Endothelial cell of umbilical vein (primary cell): ENCODE measurements around the gene RBL1. TPM values are rescaled to one million over a fixed set of nuclear protein-coding genes. Genes with fewer than 3 reads are reported as not detected.
"Not testable (repeated sequence)": the region's sequence is repeated elsewhere in the genome, so short reads cannot be mapped to it uniquely, and the experiment has no call there.

ENCODE experiments used
- BruUV-seq: library from RNA; stranded (reverse); fragments of 400-500 nt; replicated peaks from 2 replicates; lab custom pipeline; 2021; lab: Mats Ljungman, UMichigan
- CTCF ChIA-PET: fragments of 300-600, 350-600 bp; sonication (Branson Sonifier 250); formaldehyde crosslinking; loops from one replicate; lab custom pipeline; 2021; ENCODE audit warnings: antibody characterized with exemption, inconsistent platforms; lab: Charles Lee
- POLR2A ChIA-PET: fragments of 300-600, 350-600 bp; sonication (Branson Sonifier 250); formaldehyde crosslinking; loops from one replicate; lab custom pipeline; 2021; ENCODE audit warnings: antibody characterized with exemption, inconsistent platforms; lab: Charles Lee
- DNase-seq: peaks from one replicate; pipeline ENCODE4 v3.0.0-alpha.2; 2011; ENCODE audit warnings: low read depth, low spot score
- FAIRE-seq: peaks from 2 replicates; lab custom pipeline; 2011; peaks lifted over from hg19 to GRCh38; lab: Jason Lieb, UNC
- H2AFZ ChIP-seq: 2 replicates; pipeline ENCODE4 v1.6.0; 2012; ENCODE audit warnings: low read depth, low read length, control low read depth, inconsistent platforms
- H3K27ac ChIP-seq: 2 replicates; pipeline ENCODE4 v1.5.1; 2011; ENCODE audit warnings: low read depth, mild to moderate bottlenecking, control low read depth, low read length, moderate library complexity; ENCODE audit not compliant: insufficient read depth
- H3K27me3 ChIP-seq, 2 experiments: 2 replicates each; pipeline versions ENCODE4 v1.6.0 to v1.6.1; 2011; ENCODE audit warnings: low read length in 2 of 2, mixed read lengths in 1 of 2; ENCODE audit not compliant: control insufficient read depth in 2 of 2, insufficient read depth in 2 of 2
- H3K36me3 ChIP-seq, 2 experiments: 2 replicates in 1 of 2; 3 replicates in 1 of 2; pipeline ENCODE4 v1.5.1; 2011; ENCODE audit warnings: low read length in 2 of 2, mild to moderate bottlenecking in 1 of 2, moderate library complexity in 1 of 2; ENCODE audit not compliant: control insufficient read depth in 2 of 2, insufficient read depth in 2 of 2; ENCODE audit errors: extremely low read depth in 1 of 2
- H3K4me1 ChIP-seq: 3 replicates; pipeline ENCODE4 v1.5.1; 2011; ENCODE audit warnings: mild to moderate bottlenecking, low read length; ENCODE audit not compliant: control insufficient read depth, insufficient read depth; ENCODE audit errors: extremely low read depth
- H3K4me2 ChIP-seq: 2 replicates; pipeline ENCODE4 v1.6.1; 2011; ENCODE audit warnings: low read length, control low read depth, mixed read lengths; ENCODE audit not compliant: insufficient read depth
- H3K4me3 ChIP-seq, 3 experiments: fragments of 200-600 bp in 1 of 3; sonication (generic), shearing (Covaris generic) in 1 of 3; replicated peaks in 1 of 3; 2 replicates each; pipeline ENCODE4 v1.5.1; 2011 to 2016; ENCODE audit warnings: control low read depth in 3 of 3, low read length in 3 of 3, mild to moderate bottlenecking in 2 of 3, inconsistent platforms in 1 of 3, low read depth in 1 of 3, moderate library complexity in 1 of 3; ENCODE audit not compliant: insufficient read depth in 1 of 3
- H3K79me2 ChIP-seq: 2 replicates; pipeline ENCODE4 v1.6.0; 2012; ENCODE audit warnings: low read length, inconsistent platforms; ENCODE audit not compliant: control insufficient read depth, insufficient read depth
- H3K9ac ChIP-seq: replicated peaks from 2 replicates; pipeline ENCODE3; 2011; ENCODE audit warnings: low read length, control low read depth; ENCODE audit not compliant: insufficient read depth; ENCODE audit errors: extremely low read depth
- H3K9me1 ChIP-seq: replicated peaks from 3 replicates; pipeline ENCODE4 v1.6.0; 2011; ENCODE audit warnings: mild to moderate bottlenecking, low read length; ENCODE audit not compliant: control insufficient read depth, insufficient read depth; ENCODE audit errors: extremely low read depth
- H3K9me3 ChIP-seq: replicated peaks from 2 replicates; pipeline ENCODE4 v1.5.1; 2012; ENCODE audit warnings: low read length, inconsistent platforms; ENCODE audit not compliant: control insufficient read depth, insufficient read depth
- H4K20me1 ChIP-seq: replicated peaks from 2 replicates; pipeline ENCODE3; 2011; ENCODE audit warnings: mild to moderate bottlenecking, low read length; ENCODE audit not compliant: control insufficient read depth, insufficient read depth; ENCODE audit errors: extremely low read depth
- GATA2 ChIP-seq: IDR thresholded peaks from 2 replicates; pipeline ENCODE4 v1.7.0; 2011; ENCODE audit warnings: low read depth, mild to moderate bottlenecking, moderate library complexity, mixed read lengths, low read length; ENCODE audit not compliant: insufficient read length, insufficient read depth
- JUN ChIP-seq: IDR thresholded peaks from 2 replicates; pipeline ENCODE4 v1.6.1; 2011; ENCODE audit warnings: borderline replicate concordance, low read depth; ENCODE audit not compliant: insufficient read length, insufficient read depth
- MAX ChIP-seq: IDR thresholded peaks from 2 replicates; pipeline ENCODE4 v1.6.1; 2011; ENCODE audit not compliant: insufficient read depth, insufficient read length
- MYC ChIP-seq: IDR thresholded peaks from one replicate; pipeline ENCODE4 v1.6.1; 2011; ENCODE audit warnings: mild to moderate bottlenecking, low read depth, low read length
- dilution Hi-C: fragments of 300-500 bp; cut with MboI; formaldehyde crosslinking; loops from one replicate; pipeline ENCODE4 v1.15.0; 2019; ENCODE audit warnings: low sequenced_read_pairs; ENCODE audit not compliant: extremely low pct_ligation_motif_present
- intact Hi-C: fragments of 100-400 bp; cut with micrococcal nuclease; formaldehyde crosslinking; loops from one replicate; pipeline ENCODE4 v1.10.0; 2022
- polyA plus RNA-seq, 4 experiments: library from polyadenylated mRNA; depleted of rRNA in 3 of 4; stranded (reverse) in 3 of 4; unstranded in 1 of 4; fragments of >200 nt; gene quantifications; 2 replicates each; pipeline versions ENCODE4 v1.2.1 to v1.2.3, GENCODE V29; 2011 to 2012; ENCODE audit warnings: missing spikeins in 1 of 4
- total RNA-seq: library from RNA; stranded (reverse); gene quantifications from 2 replicates; pipeline ENCODE4 v1.2.3, GENCODE V29; 2021

The RBL1 gene
- total and polyA plus RNA-seq, 2 donors (not counting 3 experiments of a cell fraction or from before 2014, with no cell fraction given) = 3.1 to 20.1 TPM

- no peak for FAIRE-seq
These were observed 24.3 kb downstream of the RBL1 start for GRCh38 chr20:37071481-37071911.

GRCh38 chr20:37069563-37069962 is 26.2 kb downstream of the RBL1 start:
- H3K36me3 ChIP-seq, H3K4me2 ChIP-seq, H4K20me1 ChIP-seq, intact Hi-C loops, CTCF ChIA-PET, H3K9me3 ChIP-seq, H3K9me1 ChIP-seq, DNase-seq, FAIRE-seq, H3K4me1 ChIP-seq, H2AFZ ChIP-seq, H3K9ac ChIP-seq, H3K27me3 ChIP-seq, POLR2A ChIA-PET, BruUV-seq, H3K4me3 ChIP-seq, dilution Hi-C loops, H3K27ac ChIP-seq: not testable (repeated sequence)
- peaks cover 10% of the 10 kb centered on the region for H3K79me2 ChIP-seq

More at GRCh38 chr20:37071481-37071911, 24.3 kb downstream of the RBL1 start:
- TF ChIP-seq MAX = no peak
- no peak for TF ChIP-seq MYC
- no peak for TF ChIP-seq GATA2
- no peak for TF ChIP-seq JUN
- peaks cover 0 to 5% of the 10 kb centered on the region in 2 experiments for H3K36me3 ChIP-seq
- H3K79me2 ChIP-seq = peaks cover 21% of the 10 kb centered on the region
- intact Hi-C loops = no loop called here
- no peak overlapping the region for H3K4me2 ChIP-seq
- H3K27ac ChIP-seq = no peak overlapping the region
- no peaks in the 10 kb centered on the region for H3K4me1 ChIP-seq
- no peaks in the 10 kb centered on the region for H3K9me1 ChIP-seq
- H3K9ac ChIP-seq = no peak overlapping the region
- H4K20me1 ChIP-seq = no peaks in the 10 kb centered on the region
- POLR2A ChIA-PET = no interaction called here
- no peaks in the 10 kb centered on the region for H3K27me3 ChIP-seq
- dilution Hi-C loops = no loop called here
- H2AFZ ChIP-seq = peak overlapping the region; percentile 5
- CTCF ChIA-PET = no interaction called here
- no peak overlapping the region for H3K4me3 ChIP-seq
- no peak for DNase-seq
- H3K9me3 ChIP-seq = no peaks in the 10 kb centered on the region
- no TSS peak for BruUV-seq
